Naive thymus-derived CD4-positive, alpha-beta T cell (primary cell): Measurements from ENCODE around the gene FBXO8. TPM values are rescaled to one million over a fixed set of nuclear protein-coding genes. Genes with fewer than 3 reads are reported as not detected.

Experiments used
- ATAC-seq: fragments of 150-1000 bp; cut with Tn5 transposase; 2 replicates; pipeline ENCODE4 v1.10.0; 2021; ENCODE audit warnings: mild to moderate bottlenecking, moderate library complexity
- CTCF ChIA-PET: fragments of 350-600 bp; sonication (Branson Sonifier 250); formaldehyde crosslinking; loops from one replicate; lab custom pipeline; 2021; ENCODE audit warnings: antibody characterized with exemption; lab: Charles Lee
- POLR2A ChIA-PET: fragments of 350-600 bp; sonication (Branson Sonifier 250); formaldehyde crosslinking; loops from one replicate; lab custom pipeline; 2021; ENCODE audit warnings: antibody characterized with exemption, inconsistent platforms; lab: Charles Lee
- DNase-seq, 9 donors: peaks; one replicate each; pipeline versions ENCODE4 v3.0.0 to v3.0.0-alpha.2; 2020 to 2022; ENCODE audit warnings: mixed read lengths in 1 of 9
- H3K27ac ChIP-seq: one replicate; pipeline ENCODE4 v1.7.0; 2013; ENCODE audit warnings: mild to moderate bottlenecking, low read depth, low read length, moderate library complexity
- H3K27me3 ChIP-seq, 2 donors: one replicate each; pipeline ENCODE4 v1.7.0; 2013; ENCODE audit warnings: low read length in 2 of 2, mild to moderate bottlenecking in 2 of 2, moderate library complexity in 2 of 2; ENCODE audit not compliant: control insufficient read depth in 2 of 2, insufficient read depth in 2 of 2
- H3K36me3 ChIP-seq, 3 experiments: 1 replicate in 2 of 3; 2 replicates in 1 of 3; pipeline ENCODE4 v1.7.0; 2013; ENCODE audit warnings: low read length in 3 of 3, mild to moderate bottlenecking in 3 of 3, moderate library complexity in 1 of 3; ENCODE audit not compliant: insufficient read depth in 3 of 3, control insufficient read depth in 2 of 3
- H3K4me1 ChIP-seq, 2 donors: one replicate each; pipeline ENCODE4 v1.7.0; 2013; ENCODE audit warnings: low read length in 2 of 2, mild to moderate bottlenecking in 2 of 2, moderate library complexity in 1 of 2; ENCODE audit not compliant: control insufficient read depth in 2 of 2, insufficient read depth in 2 of 2
- H3K4me3 ChIP-seq: 2 replicates; pipeline ENCODE4 v1.7.0; 2013; ENCODE audit warnings: mild to moderate bottlenecking, low read length
- H3K9me3 ChIP-seq, 3 experiments: 1 replicate in 2 of 3; 2 replicates in 1 of 3; pipeline ENCODE4 v1.7.0; 2013; ENCODE audit warnings: low read length in 3 of 3; ENCODE audit not compliant: control insufficient read depth in 2 of 3
- H3K27ac Mint-ChIP-seq, 9 donors: one replicate each; pipeline ENCODE4 v1.8.0; 2020 to 2022; ENCODE audit warnings: mixed read lengths in 9 of 9, mild to moderate bottlenecking in 8 of 9, moderate library complexity in 5 of 9, inconsistent platforms in 2 of 9
- H3K27me3 Mint-ChIP-seq, 5 donors: one replicate each; pipeline ENCODE4 v1.8.0; 2021 to 2022; ENCODE audit warnings: mixed read lengths in 5 of 5, mild to moderate bottlenecking in 1 of 5
- H3K36me3 Mint-ChIP-seq, 5 donors: one replicate each; pipeline ENCODE4 v1.8.0; 2020 to 2022; ENCODE audit warnings: mixed read lengths in 5 of 5, mild to moderate bottlenecking in 3 of 5, inconsistent platforms in 1 of 5
- H3K4me1 Mint-ChIP-seq, 7 donors: one replicate each; pipeline ENCODE4 v1.8.0; 2020 to 2022; ENCODE audit warnings: mixed read lengths in 7 of 7, mild to moderate bottlenecking in 3 of 7, inconsistent platforms in 1 of 7
- H3K4me3 Mint-ChIP-seq, 10 donors: one replicate each; pipeline ENCODE4 v1.8.0; 2020 to 2022; ENCODE audit warnings: mild to moderate bottlenecking in 10 of 10, mixed read lengths in 10 of 10, moderate library complexity in 6 of 10, inconsistent platforms in 2 of 10
- H3K9me3 Mint-ChIP-seq, 11 donors: one replicate each; pipeline ENCODE4 v1.8.0; 2020 to 2022; ENCODE audit warnings: mixed read lengths in 11 of 11, mild to moderate bottlenecking in 4 of 11, inconsistent platforms in 1 of 11, moderate library complexity in 1 of 11
- intact Hi-C, 2 donors: fragments of 100-400 bp; cut with micrococcal nuclease; formaldehyde crosslinking; loops; one replicate each; pipeline ENCODE4 v1.15.1; 2023
- polyA plus RNA-seq, 2 donors: library from polyadenylated mRNA; unstranded; fragments of 300-500 nt; fragmentation: Illumina TruSeq; gene quantifications; one replicate each; pipeline ENCODE4 v1.2.3, GENCODE V29; 2021
- total RNA-seq, 6 experiments: library from RNA in 5 of 6; stranded (reverse) in 5 of 6; gene quantifications; 1 replicate in 5 of 6; 2 replicates in 1 of 6; pipeline ENCODE4 v1.2.3 and lab custom pipeline; 2021 to 2026

Gene FBXO8
- total and polyA plus RNA-seq, 7 experiments from 2014 or later = 10.4 to 25.7 (median 17.3) TPM

DNA sequence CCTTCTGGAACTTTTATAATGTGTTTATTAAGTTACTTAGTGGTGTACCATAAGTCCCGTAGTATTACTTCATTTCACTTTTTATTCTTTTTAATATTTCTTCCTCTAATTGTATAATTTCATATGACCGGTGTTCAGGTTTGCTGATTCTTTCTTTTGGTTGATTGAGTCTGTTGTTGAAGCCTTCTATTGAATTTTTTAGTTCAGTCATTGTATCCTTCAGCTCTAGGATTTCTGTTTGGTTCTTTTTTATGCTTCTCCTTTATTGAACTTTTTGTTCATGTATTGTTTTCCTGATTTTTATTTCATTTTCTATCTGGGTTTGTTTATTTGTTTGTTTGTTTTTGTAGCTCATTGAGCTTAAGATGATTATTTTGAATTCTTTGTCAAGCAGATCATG, 9.0 kb upstream of the FBXO8 start:
- H3K4me1 ChIP-seq = no peaks in the 10 kb centered on the region
- H3K9me3 ChIP-seq = peaks cover 0 to 4% (median 0%) of the 10 kb centered on the region in 3 experiments
- Mint-ChIP-seq H3K4me3 (no peak overlapping the region), H3K36me3 (peaks cover 10 to 60% (median 47%) of the 10 kb centered on the region in 5 donors), H3K27me3 (no peaks in the 10 kb centered on the region), H3K9me3 (peaks cover 3 to 44% (median 17%) of the 10 kb centered on the region in 11 donors), H3K27ac (no peak overlapping the region), H3K4me1 (peaks cover 5 to 53% (median 27%) of the 10 kb centered on the region in 7 donors)
- H3K27ac ChIP-seq = no peak overlapping the region
- CTCF ChIA-PET = no interaction called here
- intact Hi-C loops = no loop called here
- no peaks in the 10 kb centered on the region for H3K27me3 ChIP-seq
- H3K36me3 ChIP-seq = peaks cover 0 to 6% (median 0%) of the 10 kb centered on the region in 3 experiments
- DNase-seq (peak in 1 of 9 donors; percentile 5), ATAC-seq (no peak)
- H3K4me3 ChIP-seq = no peak overlapping the region
- POLR2A ChIA-PET = interaction anchor here (0.7 kb wide), 1 partner anchor 1195 kb away, joined by 3 read pairs; no protein-coding TSS in a partner anchor

- Histone ChIP-seq H3K4me3 (no peak overlapping the region), H3K4me1 (peaks cover 12 to 22% of the 10 kb centered on the region in 2 donors), H3K9me3 (no peaks in the 10 kb centered on the region), H3K27ac (no peak overlapping the region), H3K27me3 (no peaks in the 10 kb centered on the region), H3K36me3 (peaks cover 0 to 11% (median 0%) of the 10 kb centered on the region in 3 experiments)
- DNase-seq = no peak
- Mint-ChIP-seq H3K27ac (peak overlapping the region in 1 of 9 donors; percentile 11), H3K9me3 (peaks cover 0 to 15% (median 3%) of the 10 kb centered on the region in 11 donors), H3K27me3 (no peaks in the 10 kb centered on the region), H3K36me3 (peaks cover under 1 to 33% (median 15%) of the 10 kb centered on the region in 5 donors), H3K4me3 (peak overlapping the region in 1 of 10 donors; percentile 9), H3K4me1 (peaks cover 19 to 75% (median 67%) of the 10 kb centered on the region in 7 donors)
- POLR2A ChIA-PET = interaction anchor here (1.2 kb wide), 1 partner anchor 12 kb away, joined by 3 read pairs; no protein-coding TSS in a partner anchor
- CTCF ChIA-PET = no interaction called here
- intact Hi-C loops = loop anchor here in 1 of 2 donors (10.0 kb wide), 1 partner anchor 208 kb away; no protein-coding TSS in a partner anchor
- no peak for ATAC-seq
Measured at GRCh38 chr4:174286870-174287269, 3.4 kb upstream of the FBXO8 start.

DNA sequence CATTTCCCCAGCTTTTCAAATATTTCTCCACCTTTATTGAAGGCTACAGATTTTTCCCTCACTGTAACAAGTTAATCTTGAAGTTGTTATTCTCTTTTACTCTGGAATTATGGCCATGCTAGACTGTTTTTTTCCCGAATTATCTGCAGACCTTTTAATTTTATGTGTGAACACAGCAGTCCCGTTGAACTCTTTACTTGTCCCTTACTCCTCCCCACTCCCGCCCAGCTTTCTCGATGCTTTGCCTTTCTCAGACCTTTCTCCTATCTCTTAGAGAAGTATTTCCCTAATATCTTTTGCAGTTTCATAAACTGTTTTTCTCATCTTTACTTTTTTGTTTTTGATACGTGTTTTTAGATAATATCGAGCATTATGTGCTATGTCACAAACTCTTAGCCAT, 1.0 kb upstream of the FBXO8 start:
- Mint-ChIP-seq H3K4me3 (peak overlapping the region; percentile 91 to 100 (median 99)), H3K27me3 (no peaks in the 10 kb centered on the region), H3K36me3 (peaks cover 0 to 32% (median 13%) of the 10 kb centered on the region in 5 donors), H3K4me1 (peaks cover 34 to 91% (median 81%) of the 10 kb centered on the region in 7 donors), H3K9me3 (peaks cover 0 to 3% (median 0%) of the 10 kb centered on the region in 11 donors), H3K27ac (peak overlapping the region; percentile 99 to 100 (median 100))
- H3K9me3 ChIP-seq = peaks cover 0 to 3% (median 0%) of the 10 kb centered on the region in 3 experiments
- peak overlapping the region; percentile 99 for H3K4me3 ChIP-seq
- ChIA-PET POLR2A (interaction anchor here (0.5 to 1.8 kb wide), 5 partner anchors 18 to 950 kb away, joined by 3 to 8 read pairs (median 5); partner anchors contain the start of genes HMGB2 and SAP30), CTCF (no interaction called here)
- peak overlapping the region; percentile 98 for H3K27ac ChIP-seq
- ATAC-seq (no peak), DNase-seq (no peak)
- H3K36me3 ChIP-seq = peaks cover 0 to 11% (median 0%) of the 10 kb centered on the region in 3 experiments
- H3K4me1 ChIP-seq = peaks cover 20 to 29% of the 10 kb centered on the region in 2 donors
- intact Hi-C loops = loop anchor here in 1 of 2 donors (5.0 to 10.0 kb wide), 4 partner anchors 62 to 1913 kb away; partner anchors contain the start of gene SPATA4
- H3K27me3 ChIP-seq = no peaks in the 10 kb centered on the region

DNA sequence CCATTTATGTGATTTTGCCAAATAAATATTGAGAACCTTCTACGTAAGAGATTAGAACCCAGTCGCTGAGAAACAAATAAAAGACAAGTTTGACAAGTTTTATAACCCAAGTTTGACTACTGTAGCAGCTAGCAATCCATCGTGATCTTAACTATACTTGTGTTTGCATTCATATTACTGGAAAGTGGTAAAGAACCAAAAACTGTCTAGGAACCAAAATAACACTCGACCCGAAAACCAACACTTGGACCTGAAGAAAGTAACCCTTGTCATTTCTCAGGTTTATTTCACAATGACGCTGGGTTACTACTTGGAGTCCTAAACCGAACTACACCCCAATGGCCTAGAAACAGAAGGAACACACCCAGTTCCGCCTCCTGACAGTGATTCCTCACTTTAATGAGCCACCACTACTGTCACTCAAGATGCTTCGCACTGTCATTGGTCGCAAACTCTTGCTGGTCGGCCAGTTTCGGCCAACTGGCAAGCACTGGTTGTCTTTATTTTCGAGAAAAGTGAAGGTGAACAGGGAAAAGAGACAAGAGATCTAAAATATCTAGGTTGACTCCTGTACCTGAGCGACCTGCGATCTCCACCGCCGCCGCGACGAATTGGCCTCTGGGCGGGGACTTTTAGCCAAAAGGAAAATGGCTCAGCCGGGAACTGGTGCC, 496 bp downstream of the FBXO8 start:
- peaks cover 0 to 26% (median 19%) of the 10 kb centered on the region in 5 donors for H3K36me3 Mint-ChIP-seq
- H3K4me1 Mint-ChIP-seq = peaks cover 38 to 91% (median 81%) of the 10 kb centered on the region in 7 donors
- peaks cover 0 to 6% (median 0%) of the 10 kb centered on the region in 11 donors for H3K9me3 Mint-ChIP-seq
- H3K27me3 Mint-ChIP-seq = no peaks in the 10 kb centered on the region
- DNase-seq (peak; percentile 47 to 87 (median 83)), ATAC-seq (peak; percentile 97)
- peaks cover 25 to 29% of the 10 kb centered on the region in 2 donors for H3K4me1 ChIP-seq
- H3K36me3 ChIP-seq = peaks cover 0 to 11% (median 0%) of the 10 kb centered on the region in 3 experiments
- peak overlapping the region; percentile 91 to 100 (median 99) for H3K4me3 Mint-ChIP-seq
- peaks cover 0 to 4% (median 0%) of the 10 kb centered on the region in 3 experiments for H3K9me3 ChIP-seq
- peak overlapping the region; percentile 99 to 100 (median 100) for H3K27ac Mint-ChIP-seq
- ChIA-PET CTCF (interaction anchor here (1.6 kb wide), 1 partner anchor 862 kb away, joined by 4 read pairs; no protein-coding TSS in a partner anchor), POLR2A (interaction anchor here (0.8 to 1.8 kb wide), 8 partner anchors 14 to 949 kb away, joined by 3 to 8 read pairs (median 4); partner anchors contain the start of gene HMGB2)
- H3K4me3 ChIP-seq = peak overlapping the region; percentile 99
- intact Hi-C loops = loop anchor here (1.0 to 10.0 kb wide), 13 partner anchors 36 to 1914 kb away; partner anchors contain the start of genes SPATA4 (in 2 of the 2), GALNT7 (in 1 of the 2), HMGB2 (in 1 of the 2) and HPGD (in 1 of the 2)
- peak overlapping the region; percentile 98 for H3K27ac ChIP-seq
- H3K27me3 ChIP-seq = no peaks in the 10 kb centered on the region

- peak overlapping the region; percentile 16 to 100 (median 97) for H3K4me3 Mint-ChIP-seq
- ChIA-PET CTCF (no interaction called here), POLR2A (no interaction called here)
- intact Hi-C loops = loop anchor here (2.0 to 10.0 kb wide), 7 partner anchors 37 to 1915 kb away; partner anchors contain the start of genes GALNT7 (in 1 of the 2) and SPATA4 (in 1 of the 2)
- Histone ChIP-seq H3K4me1 (peaks cover 25 to 32% of the 10 kb centered on the region in 2 donors), H3K27ac (no peak overlapping the region), H3K9me3 (peaks cover 0 to 4% (median 0%) of the 10 kb centered on the region in 3 experiments), H3K4me3 (no peak overlapping the region), H3K27me3 (no peaks in the 10 kb centered on the region), H3K36me3 (peaks cover 0 to 11% (median 0%) of the 10 kb centered on the region in 3 experiments)
- H3K27me3 Mint-ChIP-seq = no peaks in the 10 kb centered on the region
- peaks cover 0 to 6% (median 0%) of the 10 kb centered on the region in 11 donors for H3K9me3 Mint-ChIP-seq
- H3K36me3 Mint-ChIP-seq = peaks cover 0 to 23% (median 17%) of the 10 kb centered on the region in 5 donors
- H3K4me1 Mint-ChIP-seq = peaks cover 40 to 92% (median 84%) of the 10 kb centered on the region in 7 donors
- no peak for ATAC-seq
- H3K27ac Mint-ChIP-seq = peak overlapping the region in 4 of 9 donors; percentile 36 to 100 (median 100)
- DNase-seq = no peak
Measured at GRCh38 chr4:174281901-174282300, 1.6 kb downstream of the FBXO8 start.

DNA sequence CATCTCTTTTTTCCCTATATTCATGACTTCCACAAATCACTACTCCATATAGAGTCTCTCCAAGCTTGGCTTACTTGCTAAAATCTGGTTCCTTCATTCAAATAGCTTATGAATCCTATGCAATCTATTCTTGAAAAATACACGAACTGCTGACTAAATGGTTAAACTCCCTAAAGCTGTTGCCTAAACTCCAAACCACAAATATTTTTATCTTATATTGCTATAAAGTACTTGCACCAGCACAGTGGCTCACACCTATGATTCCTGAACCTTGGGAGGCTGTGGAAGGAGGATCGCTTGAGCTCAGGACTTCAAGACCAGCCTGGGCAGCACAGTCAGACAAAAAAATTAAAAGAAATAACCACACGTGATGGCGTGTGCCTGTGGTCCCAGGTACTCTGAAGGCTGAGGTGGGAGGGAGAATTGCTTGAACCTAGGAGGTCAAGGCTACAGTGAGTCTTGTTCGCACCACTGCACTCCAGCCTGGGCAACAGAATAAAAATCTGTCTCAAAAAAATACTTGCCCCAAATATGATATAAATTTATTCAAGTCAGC, 2.2 kb downstream of the FBXO8 start:
- no peak for DNase-seq
- intact Hi-C loops = loop anchor here in 1 of 2 donors (5.0 to 10.0 kb wide), 4 partner anchors 59 to 1916 kb away; partner anchors contain the start of gene SPATA4
- H3K4me1 Mint-ChIP-seq = peaks cover 39 to 90% (median 81%) of the 10 kb centered on the region in 7 donors
- peak overlapping the region in 7 of 10 donors; percentile 5 to 100 (median 49) for H3K4me3 Mint-ChIP-seq
- peaks cover 0 to 6% (median 0%) of the 10 kb centered on the region in 11 donors for H3K9me3 Mint-ChIP-seq
- ChIA-PET CTCF (no interaction called here), POLR2A (no interaction called here)
- Histone ChIP-seq H3K9me3 (peaks cover 0 to 4% (median 0%) of the 10 kb centered on the region in 3 experiments), H3K4me1 (peaks cover 25 to 32% of the 10 kb centered on the region in 2 donors), H3K36me3 (peaks cover 0 to 11% (median 0%) of the 10 kb centered on the region in 3 experiments), H3K27me3 (no peaks in the 10 kb centered on the region), H3K4me3 (no peak overlapping the region), H3K27ac (no peak overlapping the region)
- H3K27me3 Mint-ChIP-seq = no peaks in the 10 kb centered on the region
- no peak for ATAC-seq
- H3K27ac Mint-ChIP-seq = peak overlapping the region in 1 of 9 donors; percentile 100
- H3K36me3 Mint-ChIP-seq = peaks cover 0 to 19% (median 17%) of the 10 kb centered on the region in 5 donors
